ENCODE measurements around the gene MBNL3.
"Not testable (repeated sequence)": the region's sequence is repeated elsewhere in the genome, so short reads cannot be mapped to it uniquely, and the experiment has no call there.

The MBNL3 gene

DNA sequence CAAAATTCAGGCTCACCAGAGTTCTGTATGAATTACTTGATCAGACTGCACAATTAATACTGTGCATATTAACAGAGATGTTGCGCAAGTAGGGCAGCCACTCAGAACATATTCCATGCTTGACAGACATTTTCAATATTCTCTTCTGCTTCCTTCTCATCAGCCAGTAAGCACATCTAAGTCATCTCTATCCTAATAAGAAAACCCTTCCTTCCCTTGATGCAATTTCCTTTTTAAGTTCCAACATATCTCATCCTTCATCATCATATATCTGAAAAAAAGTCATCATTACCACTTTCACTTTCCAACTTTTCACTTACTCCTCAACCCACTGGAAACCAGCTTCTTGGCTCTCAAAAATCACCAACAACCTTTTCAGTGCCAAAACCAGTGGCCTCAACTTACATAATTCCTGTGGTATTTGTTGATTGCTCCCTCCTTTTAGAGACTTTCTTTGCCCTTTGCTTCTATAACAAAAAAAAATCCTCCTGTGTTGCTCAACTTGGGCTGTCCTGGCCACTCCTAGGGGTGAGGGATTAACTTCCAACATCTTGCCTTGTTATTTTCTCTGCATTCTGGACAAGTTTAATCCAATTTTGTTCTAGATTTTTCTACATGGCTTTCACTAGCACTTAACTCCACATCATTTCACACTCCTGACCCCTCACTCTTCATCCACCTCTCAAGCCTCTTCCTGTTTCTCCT lies 14.1 kb downstream of the MBNL3 start:
- no peak for DNase-seq

DNA sequence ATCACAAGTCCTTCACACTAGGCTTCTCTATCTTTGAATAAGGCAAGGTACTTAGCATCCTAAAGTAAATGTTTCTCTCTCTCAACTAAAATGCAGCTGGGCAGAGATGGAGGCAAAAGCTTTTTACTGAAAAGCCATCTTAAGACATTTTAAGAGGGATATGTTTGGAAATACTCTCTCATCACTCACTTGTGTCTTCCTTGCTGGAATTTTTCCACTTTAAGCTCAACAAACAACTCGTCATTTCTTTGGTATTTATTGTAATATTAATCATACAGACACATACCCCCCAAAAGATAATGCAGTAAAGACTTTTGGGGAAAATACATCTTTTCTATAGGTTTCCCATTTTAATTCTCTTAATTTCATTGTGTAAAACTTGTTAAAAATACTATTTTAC lies 16.4 kb downstream of the MBNL3 start:
- DNase-seq: no peak

DNA sequence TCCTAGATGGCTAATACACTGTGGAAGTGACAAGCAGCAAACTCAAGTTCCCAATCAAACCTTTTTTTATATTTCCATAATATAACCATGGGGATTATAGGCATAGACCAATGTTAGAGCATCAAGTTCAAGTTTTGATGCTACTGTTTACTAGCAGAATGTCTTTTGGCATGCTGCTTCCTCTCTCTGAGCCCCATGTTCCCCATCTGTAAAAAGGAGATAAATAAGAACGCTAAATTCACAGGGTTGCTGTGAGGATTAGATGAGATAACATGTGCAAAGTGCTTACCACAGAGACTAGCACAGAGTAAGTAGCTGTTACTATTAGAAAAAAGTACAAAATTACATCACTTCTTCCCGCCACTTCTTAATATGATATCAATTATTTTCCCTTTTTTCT lies 18.0 kb downstream of the MBNL3 start:
- DNase-seq: no peak

DNA sequence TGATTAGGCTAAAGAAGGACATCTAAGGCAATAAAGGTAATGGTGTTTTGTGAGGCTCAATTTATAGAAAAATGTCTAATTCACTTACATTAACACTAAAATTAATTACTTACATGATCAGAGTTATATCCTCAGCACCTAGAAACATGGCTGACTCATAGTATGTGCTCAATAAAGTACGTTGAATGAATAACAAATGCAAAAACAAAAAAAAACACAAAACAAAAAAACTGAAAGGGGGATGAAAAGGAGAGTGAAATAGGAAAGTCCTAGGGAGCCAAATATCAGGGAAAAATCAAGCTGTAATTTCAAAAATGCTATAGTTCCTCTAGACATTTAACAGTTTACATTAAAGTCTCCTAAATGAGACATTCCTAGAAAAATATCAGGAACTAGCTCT lies 18.7 kb downstream of the MBNL3 start:
- no peak for DNase-seq

DNA sequence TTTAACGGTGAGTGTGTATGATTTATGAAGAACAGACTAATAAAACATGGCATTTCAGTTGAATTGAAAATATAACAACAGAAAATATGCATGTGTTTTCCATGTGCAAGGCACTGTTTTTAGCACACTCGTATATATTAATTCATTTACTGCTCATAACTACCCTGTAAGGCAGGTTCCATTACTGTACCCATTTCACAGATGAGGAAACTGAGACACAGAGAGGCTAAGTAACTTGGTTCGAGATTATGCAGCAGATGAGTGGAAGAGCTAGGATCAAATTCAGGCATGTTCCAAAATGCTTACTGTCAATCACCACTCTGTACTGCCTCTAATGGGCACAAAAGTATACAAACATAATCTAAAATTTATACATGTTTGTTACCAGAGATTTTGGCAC lies 20.4 kb downstream of the MBNL3 start:
- no peak for DNase-seq

DNA sequence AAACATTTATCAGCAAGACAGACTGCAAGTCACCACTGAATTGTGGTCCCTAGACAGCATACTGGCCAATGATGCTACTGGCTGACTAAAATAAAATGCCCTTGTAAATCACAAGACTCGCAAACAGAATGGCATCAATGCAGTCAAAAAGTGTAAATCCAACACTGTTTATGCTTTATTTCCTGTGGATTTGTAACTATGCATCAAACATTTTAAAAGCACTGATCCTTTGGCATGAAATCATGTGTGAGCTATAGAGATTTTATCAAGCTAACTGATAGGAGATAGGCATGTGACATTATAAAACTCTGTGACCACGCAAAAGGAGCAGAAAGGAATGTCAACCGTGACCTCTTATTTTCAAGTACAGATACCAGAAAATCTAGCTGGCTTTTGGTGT lies 20.8 kb downstream of the MBNL3 start:
- DNase-seq: no peak

DNA sequence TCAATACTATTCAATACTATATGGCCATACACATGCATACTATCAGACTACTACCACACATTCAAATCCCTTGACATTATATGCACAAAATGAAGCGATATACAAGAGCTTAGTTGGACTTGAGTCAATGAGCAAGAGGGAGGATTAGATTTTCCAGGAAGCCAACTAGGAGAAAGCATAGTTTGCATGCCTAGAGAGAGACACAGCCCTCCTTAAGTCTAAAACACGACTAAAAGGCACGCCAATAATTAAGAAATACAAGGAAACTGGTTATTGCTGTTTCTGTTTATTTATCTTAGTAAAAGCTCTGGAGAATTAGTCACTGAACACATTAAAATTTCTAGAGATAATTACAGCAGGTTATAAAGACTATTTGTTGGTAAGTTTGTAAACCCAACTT lies 21.8 kb downstream of the MBNL3 start:
- DNase-seq: no peak

DNA sequence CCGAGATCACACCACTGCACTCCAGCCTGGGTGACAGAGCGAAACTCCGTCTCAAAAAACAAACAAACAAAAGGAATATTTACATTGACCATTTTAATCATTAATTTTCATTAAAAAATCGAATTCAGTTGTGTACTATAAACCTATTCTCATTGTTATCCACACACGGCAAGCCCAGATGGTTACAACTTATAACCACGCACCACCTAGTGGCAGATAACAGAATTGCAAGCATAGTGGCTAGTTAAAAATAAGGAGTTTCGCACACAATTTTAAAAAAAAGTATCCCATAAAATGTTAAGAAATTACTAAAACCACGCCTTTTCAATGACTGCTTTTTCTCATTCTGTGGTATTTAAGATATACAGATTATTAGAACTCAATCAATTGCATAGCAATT lies 25.4 kb downstream of the MBNL3 start:
- no peak for DNase-seq

DNA sequence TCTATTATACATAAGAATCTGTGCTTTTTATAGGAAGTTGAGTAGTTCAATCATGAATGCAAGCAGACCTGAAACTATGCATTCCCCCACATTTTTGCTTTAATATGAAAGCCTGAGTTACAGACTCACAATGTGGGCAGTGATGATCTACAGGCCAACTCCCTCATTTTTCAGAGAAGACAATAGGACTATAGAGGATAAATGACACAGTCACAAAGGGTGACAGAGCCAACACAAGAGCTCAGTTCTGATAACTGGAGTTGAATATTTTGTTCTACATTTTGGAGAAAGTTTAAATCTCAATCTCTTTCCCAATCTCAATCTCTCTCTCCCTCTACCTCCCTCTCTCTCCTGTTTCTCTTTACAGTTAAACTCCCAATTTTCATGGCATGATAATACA lies 27.0 kb downstream of the MBNL3 start:
- DNase-seq: no peak

DNA sequence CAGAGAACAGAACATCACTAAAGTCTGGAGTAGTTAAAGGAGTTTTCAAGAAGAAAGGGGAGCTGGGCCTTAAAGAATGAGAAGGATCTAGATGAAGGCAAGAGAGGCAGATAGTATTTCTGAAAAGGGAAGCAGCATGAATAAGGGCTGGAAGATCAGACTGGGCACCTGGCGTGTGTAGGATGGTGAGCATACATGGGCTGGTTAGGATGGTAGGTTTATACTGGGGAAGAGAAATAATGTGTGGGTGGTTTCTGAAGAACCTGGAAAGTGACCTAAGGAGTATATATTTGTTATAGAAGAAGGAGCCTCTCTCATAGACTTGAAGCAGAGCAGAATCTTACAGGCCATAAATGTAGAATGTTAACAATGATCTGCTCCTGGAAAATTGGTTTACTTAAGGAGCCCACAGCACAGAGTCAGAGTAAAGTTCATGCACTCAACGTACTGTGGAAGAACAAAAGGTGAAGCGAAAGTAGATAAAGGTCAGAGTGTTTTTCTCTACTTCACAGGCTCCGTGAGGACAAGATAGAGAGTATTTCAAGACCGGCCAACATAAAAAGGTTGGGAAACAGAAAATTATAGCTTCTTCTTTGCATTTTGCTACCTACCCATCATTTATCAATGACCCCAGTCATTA lies 35.8 kb downstream of the MBNL3 start:
- DNase-seq: no peak

DNA sequence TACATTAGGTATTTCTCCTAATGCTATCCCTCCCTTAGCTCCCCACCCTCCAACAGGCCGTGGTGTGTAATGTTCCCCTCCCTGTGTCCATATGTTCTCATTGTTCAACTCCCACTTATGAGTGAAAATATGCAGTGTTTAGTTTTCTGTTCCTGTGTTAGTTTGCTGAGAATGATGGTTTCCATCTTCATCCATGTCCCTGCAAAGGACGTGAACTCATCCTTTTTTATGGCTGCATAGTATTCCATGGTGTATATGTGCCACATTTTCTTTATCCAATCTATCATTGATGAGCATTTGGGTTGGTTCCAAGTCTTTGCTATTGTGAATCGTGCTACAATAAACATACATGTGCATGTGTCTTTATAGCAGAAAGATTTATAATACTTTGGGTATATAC lies 42.9 kb downstream of the MBNL3 start:
- DNase-seq: not testable (repeated sequence)

DNA sequence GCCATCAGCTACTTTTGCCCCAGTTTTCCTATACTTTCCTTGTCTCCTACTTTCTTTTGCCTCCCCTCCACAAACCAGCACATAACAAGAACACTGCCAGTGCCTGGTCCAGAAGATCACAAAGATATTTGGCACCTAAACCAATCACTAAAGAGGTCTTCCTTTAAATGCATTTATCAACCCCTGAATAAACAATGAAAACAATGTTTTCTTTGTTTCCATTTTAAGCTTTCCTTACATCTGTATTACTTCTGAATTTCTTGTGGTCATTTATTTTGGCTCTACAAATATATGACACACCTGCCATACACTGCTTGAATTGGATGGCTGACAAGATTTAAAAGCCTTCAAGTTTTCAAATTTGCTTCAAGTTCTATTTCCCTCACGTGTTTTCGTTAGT lies 43.9 kb downstream of the MBNL3 start:
- DNase-seq: no peak

DNA sequence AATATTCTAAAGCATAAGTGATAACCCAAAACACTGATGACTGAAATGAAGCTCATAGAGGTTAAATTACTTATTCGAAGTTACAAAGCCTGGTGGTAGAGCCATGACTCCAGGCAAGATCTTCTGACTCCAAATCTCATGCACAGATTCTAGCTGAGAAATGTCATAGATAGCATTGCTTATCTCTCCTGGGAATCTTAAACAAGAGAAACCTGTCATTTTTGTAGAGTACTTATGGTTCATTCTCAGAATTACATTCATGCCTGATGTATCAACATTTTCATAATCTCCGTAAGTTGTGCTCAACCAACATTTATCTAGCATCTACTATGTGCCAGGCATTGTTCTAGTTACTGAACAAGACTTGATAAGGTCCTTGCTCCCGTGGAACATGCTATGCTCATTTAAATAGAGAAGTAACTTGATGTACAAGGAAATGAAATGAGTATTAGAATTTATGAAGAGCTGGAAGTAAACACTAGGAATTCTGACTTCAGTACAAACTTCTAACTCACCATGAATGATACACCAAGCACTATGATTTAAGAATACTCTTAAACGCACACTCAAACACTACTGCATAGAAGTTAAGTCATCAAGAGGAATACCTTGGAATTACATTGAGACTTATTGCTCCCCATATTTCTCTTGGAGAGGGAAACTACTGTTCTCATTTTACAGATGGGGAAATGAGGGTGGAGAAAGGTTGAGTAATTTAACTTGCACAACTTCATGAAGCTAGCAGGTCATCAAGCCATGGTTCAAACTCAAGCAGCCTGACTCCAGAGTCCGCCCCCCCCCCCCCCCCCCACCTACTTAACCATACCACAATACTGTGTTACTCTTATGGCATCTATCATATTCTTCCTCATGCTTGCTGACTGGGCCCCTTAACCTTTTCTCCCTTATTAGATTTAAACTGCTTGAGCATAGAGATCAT lies 45.4 kb downstream of the MBNL3 start:
- no peak for DNase-seq

DNA sequence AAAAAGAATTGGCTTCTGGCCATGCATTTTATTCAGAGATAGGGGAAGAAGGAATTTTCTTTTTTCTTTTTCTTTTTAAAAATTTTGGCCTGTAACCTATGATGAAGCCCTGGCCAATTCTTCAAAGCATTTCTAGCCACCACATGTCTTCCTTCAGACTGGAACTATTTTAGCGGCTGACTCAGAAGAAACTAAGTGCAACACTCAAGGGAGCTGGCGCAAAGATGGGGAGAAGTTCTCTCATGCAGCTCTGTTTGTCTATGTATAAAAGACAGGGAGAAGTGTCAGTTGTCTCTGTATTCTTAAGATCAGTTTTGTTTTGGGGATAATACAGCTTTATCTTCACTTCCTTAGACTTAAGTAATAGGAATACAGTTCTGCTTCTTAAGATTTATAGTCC lies 46.1 kb downstream of the MBNL3 start:
- no peak for DNase-seq

DNA sequence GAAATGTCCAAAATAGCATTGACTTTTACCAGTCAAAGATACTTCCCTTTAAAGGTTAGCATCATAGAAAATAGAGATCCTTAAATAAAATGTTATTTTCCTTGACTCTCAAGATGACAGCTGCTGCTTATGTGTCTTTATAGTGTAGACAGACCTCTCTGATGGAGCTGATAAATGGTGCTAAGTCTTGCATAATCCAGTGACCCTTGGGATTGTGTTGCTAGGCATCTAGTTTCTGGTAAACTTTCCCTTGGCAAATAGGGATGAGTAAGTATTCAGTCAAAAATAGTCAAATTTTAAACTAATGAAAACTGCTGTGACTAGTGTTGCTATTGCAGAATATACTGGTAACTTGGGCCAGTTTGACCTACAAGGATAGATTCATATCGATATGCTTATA lies 53.6 kb downstream of the MBNL3 start:
- DNase-seq: no peak

DNA sequence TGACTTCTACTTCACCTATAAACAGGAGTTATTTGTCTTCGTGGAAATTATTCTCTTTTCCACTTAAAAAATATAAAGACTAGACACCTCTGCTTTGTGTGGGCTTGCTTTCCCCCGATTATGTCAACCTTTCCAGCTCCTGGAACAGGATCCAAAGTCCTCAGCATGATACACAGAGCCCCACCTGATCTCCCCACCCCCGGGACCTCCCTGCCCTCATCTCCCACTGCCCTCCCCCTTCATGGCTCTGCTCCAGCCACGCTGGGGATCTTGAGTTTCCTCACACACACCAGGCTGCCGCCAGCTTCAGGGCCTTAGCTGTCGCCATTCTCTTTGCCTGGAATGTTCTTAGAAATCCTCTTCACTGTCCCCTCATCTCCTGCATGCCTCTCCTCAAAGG lies 55.3 kb downstream of the MBNL3 start:
- DNase-seq: no peak

DNA sequence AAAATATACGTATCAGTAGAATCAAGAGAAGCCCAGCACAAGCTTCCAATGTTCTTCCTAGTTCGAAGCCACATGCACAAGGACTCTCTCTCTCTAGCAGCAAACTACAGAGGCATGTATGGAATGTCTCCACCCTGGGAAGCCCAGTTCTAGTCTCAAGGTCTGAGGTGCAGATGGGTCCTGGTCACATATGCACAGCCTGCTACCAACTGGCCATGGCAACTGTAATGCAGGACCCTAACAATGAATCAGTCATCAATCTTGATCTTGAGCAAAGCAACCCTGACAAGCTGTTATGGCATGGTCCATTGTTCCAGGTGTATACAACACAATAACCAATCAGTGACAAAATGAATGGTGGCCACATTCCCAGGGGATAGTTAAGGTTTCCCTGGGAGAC lies 55.8 kb downstream of the MBNL3 start:
- no peak for DNase-seq

DNA sequence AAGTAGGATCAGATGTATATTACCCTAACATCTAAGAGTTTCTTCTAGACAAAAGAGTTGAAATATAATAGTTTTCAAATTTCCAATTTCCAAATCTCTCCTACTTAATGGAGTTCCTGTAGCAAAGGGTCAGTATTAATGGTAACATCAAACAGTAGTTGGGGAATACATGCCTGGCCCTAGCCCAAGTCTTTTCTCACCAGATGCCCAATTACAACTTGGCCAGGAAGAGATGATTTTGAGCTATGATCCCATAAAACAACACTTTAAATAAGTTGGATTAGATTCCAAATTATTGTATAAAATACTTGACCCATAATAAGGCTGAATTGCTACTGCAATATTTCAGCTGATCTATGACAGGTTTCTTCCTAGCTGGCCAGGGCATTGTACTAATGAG lies 59.9 kb downstream of the MBNL3 start:
- DNase-seq: no peak

DNA sequence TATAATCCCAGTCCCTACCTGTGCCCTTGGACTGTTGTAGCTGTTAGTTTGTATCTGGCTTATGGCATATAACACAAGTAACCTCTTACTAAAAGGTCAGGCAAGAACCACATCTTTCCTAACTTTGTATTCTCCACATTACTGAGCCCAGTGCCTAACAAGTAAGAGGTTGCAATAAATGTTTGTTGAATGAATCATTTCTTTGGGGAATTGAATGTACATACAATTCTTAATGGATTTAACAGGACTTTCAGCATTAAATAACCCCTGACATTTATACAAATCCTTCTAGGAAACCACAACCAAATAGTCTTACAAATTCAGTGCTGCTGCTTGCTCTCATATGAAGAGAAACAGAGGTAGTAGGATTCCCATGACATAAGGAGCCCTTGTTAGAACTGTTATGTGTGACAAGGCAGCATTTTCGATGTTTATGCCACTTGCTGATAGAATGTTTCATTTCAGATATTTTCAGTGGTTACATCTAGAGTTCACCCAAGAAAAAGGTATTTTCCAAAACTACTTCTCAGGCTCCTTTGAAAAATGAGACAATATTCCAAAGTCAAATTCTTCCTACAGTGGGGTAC lies 62.0 kb downstream of the MBNL3 start:
- DNase-seq: no peak

DNA sequence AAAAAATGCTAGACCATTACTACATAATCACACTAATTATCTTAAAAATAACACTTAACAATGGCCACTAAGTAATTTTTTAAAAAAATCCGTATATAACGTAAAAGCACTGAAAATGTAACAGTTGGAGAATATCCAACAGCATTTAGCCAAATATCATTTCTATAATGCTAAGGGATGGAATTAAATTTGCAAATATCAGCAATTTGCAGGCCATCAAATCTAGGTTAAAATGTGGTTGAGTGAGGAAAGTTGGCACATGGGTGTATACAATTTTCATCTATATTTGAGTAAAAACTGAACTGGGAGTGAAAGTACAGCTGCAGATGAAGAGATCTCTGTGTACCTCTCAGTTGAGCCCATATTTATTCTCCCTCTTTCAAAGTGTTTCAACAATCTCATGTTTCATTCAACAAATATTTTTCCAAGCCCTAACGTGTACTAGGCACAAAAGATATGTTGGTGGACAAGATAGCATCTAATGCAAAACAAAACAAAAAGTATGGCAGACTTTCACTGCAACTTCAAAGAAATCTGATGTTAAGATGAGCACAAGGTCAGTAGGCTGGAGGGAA lies 63.0 kb downstream of the MBNL3 start:
- DNase-seq: no peak

DNA sequence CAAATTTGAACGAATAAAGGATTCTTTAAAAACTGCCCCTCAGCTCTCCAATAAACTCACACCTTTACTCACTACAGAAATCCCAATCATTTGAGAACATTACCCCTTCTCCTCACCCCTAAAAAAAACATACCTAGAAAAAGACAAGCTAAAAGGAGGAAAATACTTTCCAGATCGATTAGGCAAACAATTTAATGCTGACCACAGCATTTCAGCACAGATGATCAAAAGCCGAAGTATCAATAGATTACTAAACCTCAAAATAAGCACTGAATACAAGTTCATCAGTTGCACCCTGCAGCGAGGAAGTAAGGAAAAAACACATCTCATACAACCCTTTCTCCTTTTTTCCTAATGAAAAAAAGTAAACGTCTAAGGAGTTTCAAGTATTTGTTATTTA lies 65.5 kb downstream of the MBNL3 start:
- DNase-seq: no peak

DNA sequence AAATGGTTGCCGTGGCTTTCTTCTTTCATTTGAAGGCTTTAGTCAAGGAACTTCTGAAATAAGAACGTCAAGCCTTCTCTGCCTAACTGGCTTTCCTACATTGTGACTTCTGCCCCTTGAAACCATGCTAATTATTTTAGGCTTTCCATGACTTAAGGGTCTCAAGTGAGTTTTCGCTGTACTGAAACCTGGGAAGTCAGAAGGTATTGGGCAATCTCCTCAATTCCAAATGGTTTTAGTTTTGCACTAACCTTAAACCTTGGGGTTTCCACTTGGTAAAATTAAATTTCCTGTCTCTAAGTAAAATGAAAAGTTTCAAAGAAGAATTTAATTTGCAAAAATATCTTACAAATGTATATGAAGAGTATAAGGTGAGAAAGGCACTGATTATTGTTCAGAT lies 73.8 kb downstream of the MBNL3 start:
- no peak for DNase-seq

DNA sequence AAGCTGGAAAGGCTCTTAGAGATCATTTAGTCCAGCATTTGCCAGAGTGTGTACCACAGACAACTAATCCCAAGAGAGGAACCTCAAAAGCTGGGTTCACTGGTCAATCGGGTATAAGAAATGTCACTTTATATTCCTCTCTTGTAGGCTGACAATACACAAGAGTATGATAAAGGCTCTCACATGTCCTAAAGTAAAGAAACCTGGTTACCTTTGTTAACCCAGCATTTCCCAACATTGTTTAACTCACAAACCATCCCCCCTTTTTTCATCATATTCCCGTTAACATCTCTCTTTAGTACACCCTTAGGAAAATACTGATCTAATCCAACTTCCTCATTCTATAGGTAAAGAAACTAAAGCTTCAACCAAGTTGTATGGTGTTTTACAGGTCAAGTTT lies 74.4 kb downstream of the MBNL3 start:
- no peak for DNase-seq
